SH-SY5Y (cell line): Measurements from ENCODE around the gene IL15RA.

ENCODE experiments used
- GATA2 ChIP-seq: IDR thresholded peaks from 2 replicates; pipeline ENCODE4 v1.6.1; 2011; ENCODE audit warnings: mild to moderate bottlenecking, low read depth, low read length
- GATA3 ChIP-seq: IDR thresholded peaks from 2 replicates; pipeline ENCODE4 v1.6.1; 2011; ENCODE audit warnings: low read depth, mild to moderate bottlenecking, low read length, moderate library complexity

DNA sequence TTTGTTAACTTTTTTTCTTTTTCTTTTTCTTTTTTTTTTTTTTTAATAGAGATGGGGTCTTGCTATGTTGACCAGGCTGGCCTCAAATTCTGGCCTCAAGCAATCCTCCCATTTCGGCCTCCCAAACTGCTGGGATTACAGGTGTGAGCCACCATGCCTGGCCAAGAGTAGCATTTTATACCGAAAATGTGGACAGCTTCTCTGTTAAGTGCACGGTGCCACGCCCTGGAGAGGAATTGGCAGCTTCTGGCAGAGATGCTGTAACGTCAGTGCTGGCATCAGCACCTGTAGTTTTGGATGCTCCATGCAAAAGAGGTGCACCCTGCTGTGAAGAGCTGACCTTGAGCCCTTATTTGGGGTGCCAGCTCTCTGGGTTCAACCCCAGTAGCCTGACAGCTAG is 18.2 kb downstream of the IL15RA start:
- TF ChIP-seq GATA3 (no peak), GATA2 (no peak)
